Activated T-helper 1 cell treated with anti-CD3 and anti-CD28 coated beads, Interleukin-2, amount 50 U/mL, for 16 hours (primary cell): ENCODE results near the gene RNF144A.

ENCODE experiments used
- DNase-seq, 2 donors: peaks; one replicate each; pipeline ENCODE4 v3.0.0-alpha.2; 2020; ENCODE audit warnings: low read depth in 1 of 2, low spot score in 1 of 2

RNF144A gene

GRCh38 chr2:6970551-6970950 is 53.3 kb downstream of the RNF144A start:
- DNase-seq, result no peak

GRCh38 chr2:6970976-6971480 is 53.8 kb downstream of the RNF144A start:
- no peak for DNase-seq

GRCh38 chr2:6971502-6971901 is 54.3 kb downstream of the RNF144A start:
- DNase-seq, result no peak

- no peak for DNase-seq
Observed at GRCh38 chr2:6972067-6972710, 55.0 kb downstream of the RNF144A start.

GRCh38 chr2:6973895-6974545 is 56.8 kb downstream of the RNF144A start:
- DNase-seq, result no peak

- DNase-seq, result no peak
Observed at GRCh38 chr2:6975988-6976387, 58.8 kb downstream of the RNF144A start.

GRCh38 chr2:6977113-6977741 is 60.0 kb downstream of the RNF144A start:
- no peak for DNase-seq

- DNase-seq, result no peak
Observed at GRCh38 chr2:6977786-6978185, 60.6 kb downstream of the RNF144A start.

- DNase-seq, result no peak
Observed at GRCh38 chr2:6978991-6979390, 61.8 kb downstream of the RNF144A start.

GRCh38 chr2:6982449-6982848 is 65.2 kb downstream of the RNF144A start:
- DNase-seq, result no peak

- no peak for DNase-seq
Observed at GRCh38 chr2:6982934-6983589, 65.8 kb downstream of the RNF144A start.

GRCh38 chr2:6986301-6986911 is 69.2 kb downstream of the RNF144A start:
- DNase-seq, result no peak

- no peak for DNase-seq
Observed at GRCh38 chr2:6986912-6987361, 69.7 kb downstream of the RNF144A start.

- no peak for DNase-seq
Observed at GRCh38 chr2:6990871-6991270, 73.7 kb downstream of the RNF144A start.

- DNase-seq, result no peak
Observed at GRCh38 chr2:6992794-6993228, 75.6 kb downstream of the RNF144A start.

GRCh38 chr2:6993229-6993640 is 76.0 kb downstream of the RNF144A start:
- no peak for DNase-seq

- DNase-seq, result no peak
Observed at GRCh38 chr2:6993936-6994335, 76.7 kb downstream of the RNF144A start.

GRCh38 chr2:6994536-6995128 is 77.4 kb downstream of the RNF144A start:
- DNase-seq, result no peak

GRCh38 chr2:6995391-6996097 is 78.3 kb downstream of the RNF144A start:
- DNase-seq, result no peak

GRCh38 chr2:6999211-6999877 is 82.1 kb downstream of the RNF144A start:
- DNase-seq, result no peak
